ENCODE results near the gene GARS1. TPM values are rescaled to one million over a fixed set of nuclear protein-coding genes. Genes with fewer than 3 reads are reported as not detected.

Gene GARS1
- polyA plus RNA-seq, 3 donors from 2014 or later: 33.1 to 85.6 (median 75.2) TPM

DNA sequence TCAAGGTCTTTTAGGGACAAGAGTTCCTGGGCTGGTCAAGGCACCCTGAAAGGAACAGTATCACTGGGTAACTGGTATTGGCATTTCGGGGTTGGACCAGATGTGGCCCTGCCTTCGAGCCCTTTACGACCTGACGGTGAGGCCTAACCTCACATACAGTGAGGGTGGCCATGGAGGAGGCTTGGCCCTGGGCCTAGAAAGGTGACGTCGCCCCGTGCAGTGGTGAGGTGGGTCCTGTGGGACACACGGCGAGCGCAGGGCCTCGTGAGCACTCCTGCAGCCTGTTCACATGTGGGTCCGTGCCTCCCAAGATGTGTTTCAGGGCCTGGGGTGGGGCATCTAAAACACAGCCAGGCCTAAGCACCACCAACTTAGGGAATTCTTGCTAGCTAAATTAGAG is 51.5 kb downstream of the GARS1 start:
- Mint-ChIP-seq H3K9me3 (no peaks in the 10 kb centered on the region), H3K36me3 (peaks cover 0 to 9% (median 6%) of the 10 kb centered on the region in 3 donors), H3K4me1 (no peaks in the 10 kb centered on the region), H3K27ac (no peak overlapping the region), H3K27me3 (ENCODE audit: low read depth in 3 of 3) (peaks cover 0 to 2% (median 0%) of the 10 kb centered on the region in 3 donors), H3K4me3 (no peak overlapping the region)
- no peak for DNase-seq

DNA sequence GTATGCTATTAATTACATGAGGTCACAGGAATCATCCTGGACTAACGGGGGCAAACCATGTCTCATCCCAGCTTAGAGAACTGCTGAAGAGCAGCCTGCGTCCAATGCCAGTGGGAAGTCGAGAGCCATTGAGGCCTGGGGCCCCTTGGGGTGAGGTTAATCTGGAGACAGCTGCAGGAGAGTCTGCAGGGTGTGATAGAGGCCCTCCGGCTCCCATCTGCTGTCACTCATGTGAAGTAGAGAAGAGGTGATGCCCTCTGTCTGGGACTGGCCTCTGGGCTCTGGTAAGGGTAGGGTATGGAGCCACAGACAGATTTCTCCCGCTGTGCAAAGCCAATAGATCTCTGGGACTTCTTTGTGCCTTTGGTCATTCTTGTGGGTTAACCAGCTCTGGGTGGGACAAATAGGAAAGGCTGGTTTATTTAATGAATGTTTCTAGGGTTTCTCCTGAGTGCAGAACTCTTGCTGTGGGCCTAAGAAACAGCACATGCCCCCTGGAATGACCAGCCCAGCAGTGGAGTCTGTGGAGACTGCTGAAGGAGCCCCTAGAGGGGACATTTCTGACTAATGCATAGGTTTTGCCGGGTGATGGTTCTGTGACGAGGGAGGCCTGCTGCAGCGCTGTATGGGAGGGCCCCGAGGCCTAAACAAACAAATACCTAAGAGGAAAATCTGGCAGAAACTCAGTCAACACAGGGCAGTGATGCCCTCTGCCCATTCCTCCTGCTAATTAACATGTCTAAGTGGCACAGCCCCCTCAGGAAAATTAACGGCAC is 53.1 kb downstream of the GARS1 start:
- DNase-seq: no peak
- no peaks in the 10 kb centered on the region for H3K4me1 Mint-ChIP-seq
- peaks cover 0 to 2% (median 0%) of the 10 kb centered on the region in 3 donors for H3K27me3 Mint-ChIP-seq (ENCODE audit: low read depth in 3 of 3)
- no peak overlapping the region for H3K4me3 Mint-ChIP-seq
- no peak overlapping the region for H3K27ac Mint-ChIP-seq
- H3K9me3 Mint-ChIP-seq: no peaks in the 10 kb centered on the region
- peaks cover 0 to 9% (median 6%) of the 10 kb centered on the region in 3 donors for H3K36me3 Mint-ChIP-seq

DNA sequence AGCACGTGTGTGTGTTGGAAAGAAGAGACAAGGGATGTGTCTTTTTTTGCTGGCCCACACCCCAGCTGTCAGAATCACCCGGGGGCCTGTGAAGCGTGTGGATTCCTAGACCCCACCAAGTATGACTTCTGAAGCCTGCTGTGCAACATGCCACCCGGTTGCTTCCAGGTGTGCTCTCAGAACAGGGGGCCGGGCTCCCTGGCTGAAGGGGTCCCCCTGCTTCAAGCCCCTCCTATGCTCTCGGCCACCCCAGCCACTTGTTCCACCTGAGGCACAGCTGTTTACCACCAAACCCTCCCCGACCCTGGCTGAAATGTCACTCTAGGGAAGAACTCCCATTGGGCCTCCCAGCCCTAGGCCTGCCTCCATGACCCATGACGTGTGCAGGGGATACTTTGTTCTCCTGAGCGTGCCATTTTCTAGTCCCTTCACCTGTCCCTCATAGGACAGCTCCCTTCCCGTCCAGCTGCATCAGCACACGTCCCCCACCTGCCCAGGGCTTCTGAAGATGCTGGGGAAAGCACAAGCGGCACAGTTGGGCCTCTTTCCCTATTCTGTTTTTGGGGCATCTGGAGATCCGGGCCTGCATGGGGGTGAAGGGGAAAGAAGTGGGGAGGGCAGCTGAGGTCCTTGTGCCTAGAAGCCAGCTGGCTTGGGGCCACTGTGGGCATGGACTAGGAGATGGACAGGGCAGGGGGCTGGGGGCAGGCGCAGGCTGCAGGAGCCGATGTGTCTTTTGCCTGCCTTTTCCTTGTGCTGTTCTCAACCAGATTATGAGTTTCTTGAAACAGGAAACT is 54.3 kb downstream of the GARS1 start:
- no peak for DNase-seq
- Mint-ChIP-seq H3K27ac (no peak overlapping the region), H3K27me3 (ENCODE audit: low read depth in 3 of 3) (peaks cover 0 to 2% (median 0%) of the 10 kb centered on the region in 3 donors), H3K36me3 (peaks cover 0 to 8% (median 7%) of the 10 kb centered on the region in 3 donors), H3K4me1 (no peaks in the 10 kb centered on the region), H3K4me3 (no peak overlapping the region), H3K9me3 (no peaks in the 10 kb centered on the region)

GRCh38 chr7:30649717-30650420 is 55.2 kb downstream of the GARS1 start:
- DNase-seq: no peak
- Mint-ChIP-seq H3K27ac (no peak overlapping the region), H3K36me3 (peaks cover 0 to 15% (median 6%) of the 10 kb centered on the region in 3 donors), H3K4me3 (no peak overlapping the region), H3K4me1 (no peaks in the 10 kb centered on the region), H3K27me3 (ENCODE audit: low read depth in 3 of 3) (peaks cover 0 to 2% (median 0%) of the 10 kb centered on the region in 3 donors), H3K9me3 (no peaks in the 10 kb centered on the region)

DNA sequence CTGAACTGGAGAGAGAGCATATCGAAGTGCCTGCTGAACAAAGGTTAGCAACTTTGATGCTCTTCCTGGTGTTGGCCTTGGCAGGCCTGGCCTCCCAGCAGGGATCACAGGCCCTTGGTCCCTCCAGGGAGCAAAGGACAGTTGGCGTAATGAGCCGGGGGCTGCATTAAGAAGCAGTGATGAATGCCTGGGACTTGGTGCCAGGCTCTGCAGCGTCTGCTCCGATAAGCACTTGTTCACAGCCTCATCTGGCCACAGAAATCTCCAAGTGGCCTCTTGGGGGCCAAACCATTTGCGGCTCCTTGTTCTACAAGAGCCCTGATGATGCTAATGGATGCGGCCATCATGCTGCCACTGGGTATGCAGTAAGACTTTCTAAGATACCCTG is 55.7 kb downstream of the GARS1 start:
- Mint-ChIP-seq H3K4me3 (no peak overlapping the region), H3K27ac (no peak overlapping the region), H3K36me3 (peaks cover 0 to 11% (median 3%) of the 10 kb centered on the region in 3 donors), H3K9me3 (no peaks in the 10 kb centered on the region), H3K4me1 (no peaks in the 10 kb centered on the region), H3K27me3 (ENCODE audit: low read depth in 3 of 3) (peaks cover 0 to 2% (median 0%) of the 10 kb centered on the region in 3 donors)
- no peak for DNase-seq

DNA sequence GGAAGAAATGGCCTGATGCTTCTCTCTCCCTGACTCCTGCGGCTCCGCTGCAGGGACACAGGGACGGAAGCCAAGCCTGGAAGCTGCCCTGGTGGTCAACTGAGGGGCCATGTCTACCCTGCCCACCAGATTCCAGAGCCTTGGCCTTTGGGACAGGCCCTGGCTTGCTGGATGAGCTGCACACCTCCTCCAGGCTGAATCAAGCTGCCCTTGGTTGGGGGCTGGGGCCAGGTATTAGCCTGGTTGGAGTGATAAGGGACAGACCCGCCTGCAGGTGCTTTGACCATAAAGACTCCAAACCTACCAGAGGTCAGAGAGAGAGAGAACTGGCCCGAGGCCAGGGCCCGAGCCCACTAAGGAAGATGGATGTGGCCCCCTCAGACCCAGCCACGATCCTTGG is 57.5 kb downstream of the GARS1 start:
- H3K4me1 Mint-ChIP-seq: no peaks in the 10 kb centered on the region
- no peak overlapping the region for H3K27ac Mint-ChIP-seq
- peaks cover 0 to 2% (median 0%) of the 10 kb centered on the region in 3 donors for H3K27me3 Mint-ChIP-seq (ENCODE audit: low read depth in 3 of 3)
- no peak for DNase-seq
- H3K9me3 Mint-ChIP-seq: no peaks in the 10 kb centered on the region
- H3K4me3 Mint-ChIP-seq: no peak overlapping the region
- peaks cover 0 to 9% (median 0%) of the 10 kb centered on the region in 3 donors for H3K36me3 Mint-ChIP-seq

DNA sequence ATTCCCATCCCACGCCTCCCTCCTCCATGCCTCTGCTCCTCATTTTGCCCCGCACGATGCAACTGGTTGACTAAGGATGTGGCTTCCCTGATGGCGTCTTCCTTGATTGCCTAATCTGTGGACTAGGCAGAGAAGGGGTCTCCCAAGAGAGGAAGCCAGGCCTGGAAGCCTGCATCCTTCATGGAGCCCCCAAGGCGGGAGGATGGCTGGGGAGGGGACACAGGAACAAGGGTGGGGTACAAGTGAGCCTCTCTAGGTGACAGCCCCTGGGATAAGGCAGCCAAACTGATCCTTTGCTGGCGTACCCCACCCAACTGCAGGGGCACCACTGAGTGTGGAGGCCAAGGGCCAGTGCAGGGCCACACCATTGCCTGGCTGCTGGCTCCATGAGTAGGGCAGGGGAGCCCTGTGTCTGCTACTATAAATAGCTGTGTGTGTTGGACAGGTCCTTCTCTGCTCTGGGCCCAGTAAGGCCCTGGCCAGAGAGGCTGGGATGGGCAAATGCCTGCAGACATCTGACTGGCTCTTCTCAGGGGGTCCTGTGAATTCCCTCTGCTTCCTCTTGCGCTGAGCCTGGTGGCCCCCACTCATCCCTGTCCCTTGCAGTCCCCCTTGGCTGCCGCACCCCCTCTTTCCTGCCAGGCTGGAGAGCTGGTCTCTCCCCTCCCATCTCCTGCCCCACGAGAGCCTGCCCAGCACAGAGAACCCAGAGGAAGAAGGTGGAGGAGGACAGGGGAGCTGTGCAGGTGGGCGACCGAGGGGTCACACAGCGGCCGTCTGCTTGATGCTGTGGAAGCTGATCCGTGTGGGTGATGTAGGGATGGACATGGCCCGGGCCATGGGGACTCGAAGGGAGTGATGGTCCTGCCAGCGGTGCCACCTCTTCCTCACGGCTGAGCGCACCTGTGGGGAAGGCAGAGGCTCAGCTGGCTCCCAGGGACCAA is 58.3 kb downstream of the GARS1 start:
- Mint-ChIP-seq H3K27ac (no peak overlapping the region), H3K27me3 (ENCODE audit: low read depth in 3 of 3) (peaks cover 0 to 2% (median 0%) of the 10 kb centered on the region in 3 donors), H3K4me3 (no peak overlapping the region), H3K36me3 (peaks cover 0 to 14% (median 0%) of the 10 kb centered on the region in 3 donors), H3K9me3 (no peaks in the 10 kb centered on the region), H3K4me1 (no peaks in the 10 kb centered on the region)
- DNase-seq: no peak

- Mint-ChIP-seq H3K9me3 (no peaks in the 10 kb centered on the region), H3K4me3 (no peak overlapping the region), H3K27ac (no peak overlapping the region), H3K36me3 (peaks cover 0 to 16% (median 0%) of the 10 kb centered on the region in 3 donors), H3K4me1 (no peaks in the 10 kb centered on the region), H3K27me3 (ENCODE audit: low read depth in 3 of 3) (peaks cover 0 to under 1% (median 0%) of the 10 kb centered on the region in 3 donors)
- no peak for DNase-seq
Measured at GRCh38 chr7:30654296-30655090, 59.8 kb downstream of the GARS1 start.

DNA sequence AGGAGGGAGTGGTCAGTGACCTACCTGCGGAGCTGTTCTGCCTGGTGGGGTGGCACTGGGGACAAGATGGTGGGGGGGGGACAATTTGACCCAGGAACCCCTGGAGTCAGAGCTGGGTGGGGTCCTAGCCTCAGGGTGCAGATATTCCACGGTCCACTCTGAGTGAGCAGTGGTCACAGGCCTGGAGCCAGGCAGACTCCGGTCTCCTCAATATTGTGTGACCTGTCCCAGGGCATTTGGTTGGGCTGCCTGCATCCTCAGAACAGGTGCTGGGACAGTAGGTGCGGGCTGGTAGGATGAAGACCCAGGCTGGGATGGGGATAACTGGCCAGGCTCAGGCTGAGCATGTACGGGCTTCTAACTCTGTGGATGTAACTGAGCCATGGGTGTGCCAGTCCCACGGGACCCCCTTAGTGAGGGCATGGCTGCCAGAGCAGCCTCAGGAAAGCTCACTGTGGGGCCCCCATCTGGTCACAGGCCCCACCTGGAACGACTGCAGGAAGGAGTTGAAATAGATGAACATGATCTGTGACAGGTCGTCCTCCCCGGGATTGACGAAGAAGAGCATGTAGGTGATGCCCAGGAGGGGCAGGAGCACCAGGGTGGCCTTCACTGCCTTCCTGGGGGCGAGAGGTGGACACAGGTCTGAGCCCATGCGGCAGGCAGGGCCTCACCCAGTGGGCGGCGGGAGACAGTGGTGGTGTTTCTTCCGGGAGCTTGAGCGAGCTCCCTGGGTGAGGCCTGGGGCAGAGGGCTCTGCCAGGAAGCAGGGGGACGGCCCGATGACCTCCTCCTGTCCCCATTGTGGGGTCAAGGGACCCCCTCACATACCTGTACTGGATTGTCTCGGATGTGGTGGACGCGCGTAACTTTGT is 60.7 kb downstream of the GARS1 start:
- H3K36me3 Mint-ChIP-seq: peaks cover 0 to 16% (median 0%) of the 10 kb centered on the region in 3 donors
- no peaks in the 10 kb centered on the region for H3K4me1 Mint-ChIP-seq
- H3K9me3 Mint-ChIP-seq: no peaks in the 10 kb centered on the region
- no peaks in the 10 kb centered on the region for H3K27me3 Mint-ChIP-seq (ENCODE audit: low read depth in 3 of 3)
- H3K4me3 Mint-ChIP-seq: no peak overlapping the region
- DNase-seq: no peak
- H3K27ac Mint-ChIP-seq: no peak overlapping the region

DNA sequence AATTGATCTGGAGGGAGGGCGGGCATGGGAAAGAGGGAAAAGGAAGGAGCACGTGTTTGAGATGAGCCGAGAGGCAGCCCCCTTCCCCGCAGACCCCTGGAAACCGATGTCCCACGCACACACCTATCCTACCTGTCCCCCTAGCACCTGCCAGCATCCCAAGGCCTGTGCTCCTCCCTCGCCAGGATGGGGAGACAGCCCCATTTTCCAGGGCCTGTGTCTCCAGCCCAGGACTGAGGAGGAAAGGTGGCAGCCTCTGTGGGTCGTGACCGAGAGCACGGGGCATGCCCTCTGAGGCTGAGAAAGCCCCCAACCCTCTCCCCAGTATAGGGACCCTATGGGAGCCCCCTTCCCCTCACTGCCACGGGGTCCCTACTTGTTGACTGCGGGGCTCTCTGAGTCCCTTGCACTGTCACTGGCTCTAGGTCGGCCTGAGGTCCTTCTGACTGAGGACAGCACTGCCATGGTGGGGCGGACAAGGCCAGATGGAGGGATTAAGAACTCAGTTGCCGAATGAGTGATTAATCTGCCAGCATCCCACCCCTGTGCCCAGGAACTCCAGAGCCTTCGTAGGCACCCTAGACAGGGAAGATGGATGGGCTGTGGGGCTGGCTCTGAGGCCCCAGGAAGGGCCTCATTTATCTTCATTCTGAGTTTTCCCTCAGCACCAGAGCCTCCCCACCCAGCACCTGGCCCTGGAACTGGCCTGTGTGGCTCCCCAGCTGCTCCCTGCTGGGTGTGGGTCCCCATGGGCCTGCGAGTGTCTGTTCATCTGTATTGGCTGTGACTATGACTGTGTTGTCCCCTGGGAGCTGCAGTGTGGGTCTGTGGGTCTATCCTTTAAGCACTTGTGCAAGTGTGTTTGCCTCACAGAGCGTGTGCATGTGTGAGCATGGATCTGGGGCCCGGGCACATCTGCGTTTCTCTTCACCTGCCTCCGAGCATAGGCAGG is 61.6 kb downstream of the GARS1 start:
- Mint-ChIP-seq H3K27ac (no peak overlapping the region), H3K4me3 (no peak overlapping the region), H3K36me3 (peaks cover 0 to 16% (median 0%) of the 10 kb centered on the region in 3 donors), H3K4me1 (no peaks in the 10 kb centered on the region), H3K9me3 (no peaks in the 10 kb centered on the region), H3K27me3 (ENCODE audit: low read depth in 3 of 3) (no peaks in the 10 kb centered on the region)
- DNase-seq: no peak

- no peaks in the 10 kb centered on the region for H3K27me3 Mint-ChIP-seq (ENCODE audit: low read depth in 3 of 3)
- no peak overlapping the region for H3K4me3 Mint-ChIP-seq
- no peaks in the 10 kb centered on the region for H3K9me3 Mint-ChIP-seq
- H3K27ac Mint-ChIP-seq: no peak overlapping the region
- no peak for DNase-seq
- peaks cover 0 to 16% (median 0%) of the 10 kb centered on the region in 3 donors for H3K36me3 Mint-ChIP-seq
- H3K4me1 Mint-ChIP-seq: no peaks in the 10 kb centered on the region
Measured at GRCh38 chr7:30657131-30657530, 62.5 kb downstream of the GARS1 start.

Data from immature natural killer cell (primary cell).